Measurements from ENCODE around the gene HSPA6.

HSPA6 gene

GRCh38 chr1:161501234-161501633 is 23.1 kb upstream of the HSPA6 start:
- Histone ChIP-seq H3K18ac (ENCODE audit: low read length) (no peak overlapping the region), H2AFZ (ENCODE audit: insufficient read depth, low read length, poor library complexity) (no peak overlapping the region), H3K4ac (ENCODE audit: low read depth, low read length) (no peak overlapping the region), H4K8ac (ENCODE audit: low read depth, low read length) (no peak overlapping the region), H3K9me3 (ENCODE audit: insufficient read depth, low read depth, low read length) (no peaks in the 10 kb centered on the region), H3K27ac (ENCODE audit: low read depth, low read length) (no peak overlapping the region), H2BK5ac (ENCODE audit: low read depth, low read length, poor library complexity) (no peak overlapping the region), H2BK12ac (ENCODE audit: low read length) (no peak overlapping the region), H3K27me3 (ENCODE audit: insufficient read depth, low read length) (no peaks in the 10 kb centered on the region), H3K79me1 (ENCODE audit: low read length) (no peaks in the 10 kb centered on the region), H4K12ac (ENCODE audit: low read depth, low read length) (no peak overlapping the region), H3K36me3 (ENCODE audit: control insufficient read depth in 1 of 2, insufficient read depth in 2 of 2, low read length in 2 of 2) (no peaks in the 10 kb centered on the region), H3K4me3 (ENCODE audit: low read depth, low read length) (no peak overlapping the region), H2AK5ac (ENCODE audit: low read length) (no peak overlapping the region), H2BK120ac (ENCODE audit: insufficient read depth, low read length, poor library complexity) (no peak overlapping the region), H3K4me1 (ENCODE audit: control insufficient read depth in 1 of 2, insufficient read depth in 2 of 2, low read length in 2 of 2) (no peaks in the 10 kb centered on the region), H3K9ac (ENCODE audit: low read length) (no peak overlapping the region), H3K79me2 (ENCODE audit: control insufficient read depth, insufficient read depth, low read length, poor library complexity) (no peaks in the 10 kb centered on the region), H3K14ac (ENCODE audit: low read length) (no peak overlapping the region), H4K91ac (ENCODE audit: low read depth, low read length) (no peak overlapping the region), H3K4me2 (ENCODE audit: low read length) (no peak overlapping the region), H3K23ac (ENCODE audit: low read length) (no peak overlapping the region)
- DNase-seq: no peak
- whole genome bisulfite sequencing (ENCODE audit: extremely low coverage, insufficient coverage, insufficient read length): no CpG with 5 or more reads among the region's 1 CpG

- H3K4me1 ChIP-seq (ENCODE audit: control insufficient read depth in 1 of 2, insufficient read depth in 2 of 2, low read length in 2 of 2): peaks cover 0 to 5% of the 10 kb centered on the region in 2 experiments
- H3K9ac ChIP-seq (ENCODE audit: low read length): no peak overlapping the region
- H3K4ac ChIP-seq (ENCODE audit: low read depth, low read length): no peak overlapping the region
- no peak overlapping the region for H2BK120ac ChIP-seq (ENCODE audit: insufficient read depth, low read length, poor library complexity)
- H3K27ac ChIP-seq (ENCODE audit: low read depth, low read length): no peak overlapping the region
- no peak overlapping the region for H3K23ac ChIP-seq (ENCODE audit: low read length)
- no peaks in the 10 kb centered on the region for H3K27me3 ChIP-seq (ENCODE audit: insufficient read depth, low read length)
- no peaks in the 10 kb centered on the region for H3K79me2 ChIP-seq (ENCODE audit: control insufficient read depth, insufficient read depth, low read length, poor library complexity)
- H2AK5ac ChIP-seq (ENCODE audit: low read length): no peak overlapping the region
- no peak overlapping the region for H3K14ac ChIP-seq (ENCODE audit: low read length)
- H4K12ac ChIP-seq (ENCODE audit: low read depth, low read length): no peak overlapping the region
- H4K91ac ChIP-seq (ENCODE audit: low read depth, low read length): no peak overlapping the region
- no peaks in the 10 kb centered on the region for H3K36me3 ChIP-seq (ENCODE audit: control insufficient read depth in 1 of 2, insufficient read depth in 2 of 2, low read length in 2 of 2)
- H3K4me3 ChIP-seq (ENCODE audit: low read depth, low read length): no peak overlapping the region
- DNase-seq: no peak
- no peaks in the 10 kb centered on the region for H3K79me1 ChIP-seq (ENCODE audit: low read length)
- no peak overlapping the region for H2BK5ac ChIP-seq (ENCODE audit: low read depth, low read length, poor library complexity)
- WGBS (ENCODE audit: extremely low coverage, insufficient coverage, insufficient read length): no CpG with 5 or more reads among the region's 4 CpGs
- no peak overlapping the region for H4K8ac ChIP-seq (ENCODE audit: low read depth, low read length)
- no peaks in the 10 kb centered on the region for H3K9me3 ChIP-seq (ENCODE audit: insufficient read depth, low read depth, low read length)
- H2BK12ac ChIP-seq (ENCODE audit: low read length): no peak overlapping the region
- H3K18ac ChIP-seq (ENCODE audit: low read length): no peak overlapping the region
- no peak overlapping the region for H3K4me2 ChIP-seq (ENCODE audit: low read length)
- no peak overlapping the region for H2AFZ ChIP-seq (ENCODE audit: insufficient read depth, low read length, poor library complexity)
Observed at GRCh38 chr1:161502181-161502580, 22.2 kb upstream of the HSPA6 start.

- no peak overlapping the region for H2AFZ ChIP-seq (ENCODE audit: insufficient read depth, low read length, poor library complexity)
- H3K36me3 ChIP-seq (ENCODE audit: control insufficient read depth in 1 of 2, insufficient read depth in 2 of 2, low read length in 2 of 2): no peaks in the 10 kb centered on the region
- no peak overlapping the region for H2AK5ac ChIP-seq (ENCODE audit: low read length)
- no peak overlapping the region for H4K91ac ChIP-seq (ENCODE audit: low read depth, low read length)
- H3K4me1 ChIP-seq (ENCODE audit: control insufficient read depth in 1 of 2, insufficient read depth in 2 of 2, low read length in 2 of 2): peaks cover 0 to 5% of the 10 kb centered on the region in 2 experiments
- no peak overlapping the region for H4K8ac ChIP-seq (ENCODE audit: low read depth, low read length)
- H3K14ac ChIP-seq (ENCODE audit: low read length): no peak overlapping the region
- H3K23ac ChIP-seq (ENCODE audit: low read length): no peak overlapping the region
- no peaks in the 10 kb centered on the region for H3K79me2 ChIP-seq (ENCODE audit: control insufficient read depth, insufficient read depth, low read length, poor library complexity)
- no peak overlapping the region for H3K4ac ChIP-seq (ENCODE audit: low read depth, low read length)
- no peaks in the 10 kb centered on the region for H3K79me1 ChIP-seq (ENCODE audit: low read length)
- H3K4me2 ChIP-seq (ENCODE audit: low read length): no peak overlapping the region
- no peak overlapping the region for H2BK12ac ChIP-seq (ENCODE audit: low read length)
- H3K18ac ChIP-seq (ENCODE audit: low read length): no peak overlapping the region
- no peaks in the 10 kb centered on the region for H3K9me3 ChIP-seq (ENCODE audit: insufficient read depth, low read depth, low read length)
- WGBS (ENCODE audit: extremely low coverage, insufficient coverage, insufficient read length): no CpG with 5 or more reads among the region's 1 CpG
- H3K27ac ChIP-seq (ENCODE audit: low read depth, low read length): no peak overlapping the region
- no peak overlapping the region for H2BK5ac ChIP-seq (ENCODE audit: low read depth, low read length, poor library complexity)
- H2BK120ac ChIP-seq (ENCODE audit: insufficient read depth, low read length, poor library complexity): no peak overlapping the region
- DNase-seq: no peak
- H3K9ac ChIP-seq (ENCODE audit: low read length): no peak overlapping the region
- H3K4me3 ChIP-seq (ENCODE audit: low read depth, low read length): no peak overlapping the region
- H3K27me3 ChIP-seq (ENCODE audit: insufficient read depth, low read length): no peaks in the 10 kb centered on the region
- H4K12ac ChIP-seq (ENCODE audit: low read depth, low read length): no peak overlapping the region
Observed at GRCh38 chr1:161502641-161503393, 21.5 kb upstream of the HSPA6 start.

DNA sequence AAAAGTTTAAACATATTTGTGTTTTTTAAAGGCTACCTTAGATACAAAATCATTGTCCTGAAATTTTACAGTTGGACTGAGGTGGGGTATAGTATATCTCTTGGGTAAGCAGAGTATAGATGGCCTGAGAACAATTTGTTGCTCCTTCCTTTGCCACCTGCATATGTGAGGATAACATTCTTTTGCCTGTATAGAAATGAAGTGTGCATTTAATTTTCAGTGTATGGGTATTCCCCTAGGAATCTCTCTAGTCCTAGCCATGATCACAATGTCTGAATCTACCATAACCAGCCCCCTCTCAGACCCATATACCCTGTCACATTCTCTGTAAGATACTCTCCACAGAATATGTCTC is 21.0 kb upstream of the HSPA6 start:
- H3K79me1 ChIP-seq (ENCODE audit: low read length): no peaks in the 10 kb centered on the region
- no peak overlapping the region for H2BK5ac ChIP-seq (ENCODE audit: low read depth, low read length, poor library complexity)
- no peak overlapping the region for H2AFZ ChIP-seq (ENCODE audit: insufficient read depth, low read length, poor library complexity)
- no peaks in the 10 kb centered on the region for H3K36me3 ChIP-seq (ENCODE audit: control insufficient read depth in 1 of 2, insufficient read depth in 2 of 2, low read length in 2 of 2)
- H3K4me1 ChIP-seq (ENCODE audit: control insufficient read depth in 1 of 2, insufficient read depth in 2 of 2, low read length in 2 of 2): peaks cover 0 to 5% of the 10 kb centered on the region in 2 experiments
- no peak overlapping the region for H3K23ac ChIP-seq (ENCODE audit: low read length)
- H4K8ac ChIP-seq (ENCODE audit: low read depth, low read length): no peak overlapping the region
- no peak overlapping the region for H3K14ac ChIP-seq (ENCODE audit: low read length)
- no peak overlapping the region for H2AK5ac ChIP-seq (ENCODE audit: low read length)
- no peak overlapping the region for H3K27ac ChIP-seq (ENCODE audit: low read depth, low read length)
- H3K9ac ChIP-seq (ENCODE audit: low read length): no peak overlapping the region
- H4K12ac ChIP-seq (ENCODE audit: low read depth, low read length): no peak overlapping the region
- no peak overlapping the region for H4K91ac ChIP-seq (ENCODE audit: low read depth, low read length)
- H3K9me3 ChIP-seq (ENCODE audit: insufficient read depth, low read depth, low read length): no peaks in the 10 kb centered on the region
- H3K4me2 ChIP-seq (ENCODE audit: low read length): no peak overlapping the region
- no peak for DNase-seq
- H3K79me2 ChIP-seq (ENCODE audit: control insufficient read depth, insufficient read depth, low read length, poor library complexity): no peaks in the 10 kb centered on the region
- no peak overlapping the region for H3K18ac ChIP-seq (ENCODE audit: low read length)
- H2BK120ac ChIP-seq (ENCODE audit: insufficient read depth, low read length, poor library complexity): no peak overlapping the region
- H3K4me3 ChIP-seq (ENCODE audit: low read depth, low read length): no peak overlapping the region
- no peak overlapping the region for H3K4ac ChIP-seq (ENCODE audit: low read depth, low read length)
- H3K27me3 ChIP-seq (ENCODE audit: insufficient read depth, low read length): no peaks in the 10 kb centered on the region
- no peak overlapping the region for H2BK12ac ChIP-seq (ENCODE audit: low read length)

Measured in trophoblast cell (in vitro differentiated cells and primary cell).